GM20000 (cell line): ENCODE results near the gene AFMID.

ENCODE experiments used
- DNase-seq: peaks from one replicate; pipeline ENCODE4 v3.0.0; 2012; ENCODE audit warnings: low spot score
- TF ChIP-seq, protein P1 (sequence below): IDR thresholded peaks from 2 replicates; pipeline ENCODE4 v1.5.1; 2012; ENCODE audit warnings: mild to moderate bottlenecking, control low read depth; ENCODE audit errors: extremely low read depth, missing control alignments

AFMID gene

DNA sequence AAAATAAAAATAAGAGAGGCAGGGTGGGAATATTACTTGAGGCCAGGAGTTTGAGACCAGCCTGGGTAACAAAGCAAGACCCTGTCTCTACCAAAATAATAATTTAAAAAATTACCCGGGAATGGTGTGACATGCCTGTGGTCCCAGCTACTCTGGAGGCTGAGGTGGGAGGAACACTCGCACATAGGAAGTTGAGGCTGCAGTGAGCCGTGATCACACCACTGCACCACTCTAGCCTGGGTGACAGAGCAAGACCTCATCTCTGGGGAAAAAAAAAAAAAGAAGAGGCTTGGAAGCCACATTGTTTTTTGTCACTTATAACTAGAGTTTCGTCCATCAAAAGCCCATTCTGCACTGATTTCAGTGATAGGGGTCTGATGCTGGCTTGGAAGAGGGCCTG, 41.0 kb downstream of the AFMID start:
- TF ChIP-seq, protein P1, sequence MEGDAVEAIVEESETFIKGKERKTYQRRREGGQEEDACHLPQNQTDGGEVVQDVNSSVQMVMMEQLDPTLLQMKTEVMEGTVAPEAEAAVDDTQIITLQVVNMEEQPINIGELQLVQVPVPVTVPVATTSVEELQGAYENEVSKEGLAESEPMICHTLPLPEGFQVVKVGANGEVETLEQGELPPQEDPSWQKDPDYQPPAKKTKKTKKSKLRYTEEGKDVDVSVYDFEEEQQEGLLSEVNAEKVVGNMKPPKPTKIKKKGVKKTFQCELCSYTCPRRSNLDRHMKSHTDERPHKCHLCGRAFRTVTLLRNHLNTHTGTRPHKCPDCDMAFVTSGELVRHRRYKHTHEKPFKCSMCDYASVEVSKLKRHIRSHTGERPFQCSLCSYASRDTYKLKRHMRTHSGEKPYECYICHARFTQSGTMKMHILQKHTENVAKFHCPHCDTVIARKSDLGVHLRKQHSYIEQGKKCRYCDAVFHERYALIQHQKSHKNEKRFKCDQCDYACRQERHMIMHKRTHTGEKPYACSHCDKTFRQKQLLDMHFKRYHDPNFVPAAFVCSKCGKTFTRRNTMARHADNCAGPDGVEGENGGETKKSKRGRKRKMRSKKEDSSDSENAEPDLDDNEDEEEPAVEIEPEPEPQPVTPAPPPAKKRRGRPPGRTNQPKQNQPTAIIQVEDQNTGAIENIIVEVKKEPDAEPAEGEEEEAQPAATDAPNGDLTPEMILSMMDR, result no peak
- DNase-seq, result no peak

DNA sequence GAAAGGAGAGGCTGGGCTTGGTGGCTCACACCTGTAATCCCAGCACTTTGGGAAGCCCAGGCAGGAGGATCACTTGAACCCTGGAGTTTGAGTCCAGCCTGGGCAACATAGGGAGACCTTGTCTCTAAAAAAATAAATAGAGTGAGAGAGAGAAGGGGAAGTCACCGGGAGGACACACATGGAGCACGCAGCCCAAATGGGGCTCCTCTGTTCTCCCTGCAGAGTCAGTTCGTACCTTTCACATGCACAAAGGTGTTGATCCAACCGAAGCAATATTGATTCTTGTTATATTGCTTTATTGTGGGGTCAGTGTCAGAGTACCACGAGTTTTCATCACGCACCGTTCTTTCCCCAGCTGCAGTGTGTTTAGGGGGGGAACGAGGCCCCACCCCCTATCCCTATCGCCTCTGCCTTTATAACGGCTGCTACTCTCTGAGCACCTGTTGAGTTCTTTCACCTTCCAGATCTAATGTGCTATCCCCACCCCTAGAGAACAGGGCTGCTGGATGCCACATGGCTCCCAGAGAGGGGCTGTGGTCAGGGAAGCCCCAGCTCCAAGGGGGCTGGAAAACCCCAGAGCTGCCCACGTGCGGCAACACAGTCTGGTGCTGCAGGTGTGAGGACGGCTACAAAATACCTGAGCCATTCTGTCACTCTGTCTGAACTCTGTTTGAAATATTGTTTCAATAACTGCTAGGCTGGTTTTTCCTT, 43.2 kb downstream of the AFMID start:
- no peak for DNase-seq
- TF ChIP-seq, protein P1, result no peak

DNA sequence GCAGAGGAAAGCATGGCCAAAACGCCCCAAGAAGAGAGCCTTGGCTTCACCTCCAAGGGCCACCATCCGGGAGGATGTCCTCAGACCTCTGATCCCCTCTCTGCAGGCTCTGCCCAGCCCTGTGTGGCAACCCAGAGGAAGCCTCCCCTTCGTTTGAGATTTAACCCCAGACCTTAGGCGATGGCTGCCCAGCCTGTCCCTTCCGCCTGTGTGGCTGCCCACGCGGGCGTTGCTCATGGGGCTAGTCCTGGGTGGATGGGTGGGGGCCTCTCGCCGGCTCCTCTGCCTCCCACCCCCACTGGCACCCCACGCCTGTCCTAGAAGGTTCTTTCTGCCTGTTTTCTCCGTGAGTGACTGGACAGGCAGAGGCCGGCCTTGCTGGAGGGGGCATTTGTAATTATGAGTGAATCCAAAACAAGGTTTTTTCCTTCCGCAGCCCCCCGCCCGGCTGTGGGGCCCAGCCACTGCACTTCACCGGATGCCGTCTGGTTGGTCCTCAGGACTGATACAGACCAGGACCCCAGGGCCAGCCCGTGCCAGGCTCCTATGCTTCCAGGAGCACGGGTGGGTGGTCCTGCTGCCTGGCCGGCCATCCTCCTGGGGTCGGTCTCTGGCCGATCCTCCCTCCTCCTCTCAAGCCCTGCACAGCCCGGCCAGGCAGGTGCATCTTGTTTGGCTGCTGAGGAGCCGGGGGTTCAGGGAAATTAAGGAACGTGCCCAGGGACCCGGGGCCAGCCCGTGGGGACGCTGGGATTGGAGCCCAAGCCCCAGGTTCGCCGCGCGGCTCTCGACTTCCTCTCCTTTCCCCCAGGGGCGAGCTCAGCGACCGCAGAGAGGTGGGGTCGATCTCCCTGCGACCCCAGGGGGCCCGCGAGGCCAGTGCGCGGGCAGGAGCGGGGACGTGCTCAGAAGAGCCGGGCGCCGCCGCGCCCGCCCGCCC, 44.1 kb downstream of the AFMID start, which contains the start of gene TMEM235:
TMEM235 (plus strand) TSS at position 636 of the 940 bp plus-strand sequence. CDS start 393 bp downstream, outside the sequence.
- TF ChIP-seq, protein P1, result no peak
- DNase-seq, result no peak

DNA sequence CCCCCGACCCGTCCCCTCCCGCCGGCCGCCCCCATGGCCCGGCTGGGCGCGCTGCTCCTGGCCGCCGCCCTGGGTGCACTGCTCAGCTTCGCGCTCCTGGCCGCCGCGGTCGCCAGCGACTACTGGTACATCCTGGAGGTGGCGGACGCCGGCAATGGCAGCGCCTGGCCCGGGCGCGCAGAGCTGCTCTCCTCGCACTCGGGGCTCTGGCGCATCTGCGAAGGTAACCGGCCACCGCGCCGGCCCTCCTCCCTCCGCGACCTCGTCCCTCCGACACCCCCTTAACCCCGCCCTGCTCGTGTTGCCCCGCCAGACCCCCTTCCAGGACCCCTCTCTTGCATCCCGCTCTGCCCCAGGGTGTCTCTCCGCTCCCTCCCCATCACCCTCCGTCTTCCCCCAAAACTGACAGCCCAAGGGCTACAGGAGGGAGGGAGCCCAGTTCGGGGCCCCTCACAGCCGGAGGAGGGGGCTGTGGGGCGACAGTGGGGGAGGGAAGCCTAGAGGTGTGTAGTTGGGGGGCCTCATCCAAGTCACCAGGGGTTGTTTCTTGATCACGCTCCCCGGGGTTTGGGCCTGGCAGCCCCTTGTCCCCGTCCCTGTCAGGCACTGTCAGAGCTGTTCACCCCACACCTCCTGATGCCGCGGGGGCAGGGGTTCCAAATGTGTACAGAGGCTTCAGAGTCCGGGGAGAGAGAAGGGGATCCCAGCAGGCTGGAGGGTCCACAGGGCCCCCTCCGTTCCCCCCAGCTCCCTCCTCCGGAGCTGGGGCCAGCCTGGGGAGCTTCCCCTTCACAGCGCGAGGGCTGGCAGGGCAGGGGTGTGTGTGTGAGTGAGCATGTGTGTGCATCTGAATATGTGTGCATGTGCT, 45.1 kb downstream of the AFMID start:
- TF ChIP-seq, protein P1, result no peak
- peak; percentile 67 for DNase-seq

DNA sequence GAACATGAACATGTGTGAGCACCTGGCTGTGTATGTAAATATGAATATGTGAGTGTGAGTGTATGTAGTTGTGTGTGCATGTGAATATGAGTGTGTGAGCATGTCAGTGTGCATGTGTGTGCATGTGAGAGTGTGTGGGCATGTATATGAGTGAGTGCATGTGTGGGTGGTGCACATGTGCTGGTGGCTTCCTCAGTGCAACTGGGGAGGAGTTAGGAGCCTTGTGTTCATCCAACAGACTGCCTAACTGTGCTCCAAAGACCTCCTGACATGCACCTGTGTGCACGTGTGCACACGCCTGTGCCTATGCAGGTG, 45.7 kb downstream of the AFMID start:
- DNase-seq, result no peak
- TF ChIP-seq, protein P1, result no peak

DNA sequence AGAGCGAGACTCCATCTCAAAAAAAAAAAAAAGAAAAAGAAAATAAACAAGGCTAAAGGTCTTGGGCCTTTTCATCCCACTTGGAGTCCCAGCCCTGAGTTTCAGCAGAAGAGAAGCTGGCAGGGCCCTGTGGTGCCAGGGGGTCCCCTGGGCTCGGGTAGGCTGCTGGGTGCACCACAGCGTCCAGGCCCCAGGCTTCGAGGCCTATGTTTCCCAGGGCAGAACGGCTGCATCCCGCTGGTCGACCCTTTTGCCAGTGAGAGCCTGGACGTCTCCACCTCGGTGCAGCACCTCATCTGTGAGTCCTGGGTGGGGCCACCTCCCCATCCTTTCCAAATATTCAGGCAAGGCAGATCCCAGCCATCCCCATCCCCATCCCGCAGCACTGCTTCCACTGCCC, 46.5 kb downstream of the AFMID start:
- no peak for DNase-seq
- TF ChIP-seq, protein P1, result no peak
